WTC11 (cell line): ENCODE data around the gene TMEM9B.

Source experiments
- CBFB ChIP-seq: sonication (generic); formaldehyde crosslinking; IDR thresholded peaks from 2 replicates; pipeline ENCODE4 v1.8.1; 2022; ENCODE audit warnings: mild to moderate bottlenecking, low read depth, missing genetic modification reagents
- CREB1 ChIP-seq: sonication (generic); formaldehyde crosslinking; IDR thresholded peaks from 2 replicates; pipeline ENCODE4 v1.8.0; 2023; ENCODE audit warnings: mild to moderate bottlenecking, missing genetic modification reagents
- CTCF ChIP-seq: fragments of 200-600 bp; IDR thresholded peaks from 2 replicates; pipeline ENCODE4 v1.8.0; 2022; ENCODE audit warnings: antibody characterized with exemption
- GTF2I ChIP-seq: fragments of 250-450 bp; sonication (Bioruptor Pico); conservative IDR thresholded peaks from 2 replicates; pipeline ENCODE4 v1.4.0; 2021; ENCODE audit warnings: mild to moderate bottlenecking
- KAT7 ChIP-seq: sonication (generic); formaldehyde crosslinking; IDR thresholded peaks from 2 replicates; pipeline ENCODE4 v1.8.1; 2023; ENCODE audit warnings: missing genetic modification reagents, mild to moderate bottlenecking, borderline replicate concordance
- RELA ChIP-seq: sonication (generic); formaldehyde crosslinking; IDR thresholded peaks from 2 replicates; pipeline ENCODE4 v1.8.1; 2022; ENCODE audit warnings: missing genetic modification reagents, mild to moderate bottlenecking, borderline replicate concordance
- USF1 ChIP-seq: sonication (generic); formaldehyde crosslinking; IDR thresholded peaks from 2 replicates; pipeline ENCODE4 v1.8.0; 2022; ENCODE audit warnings: mild to moderate bottlenecking, missing genetic modification reagents
- USF2 ChIP-seq: sonication (generic); formaldehyde crosslinking; IDR thresholded peaks from 2 replicates; pipeline ENCODE4 v1.8.1; 2023; ENCODE audit warnings: mild to moderate bottlenecking, missing genetic modification reagents, moderate library complexity
- ZNF138 ChIP-seq: sonication (generic); formaldehyde crosslinking; conservative IDR thresholded peaks from 2 replicates; pipeline ENCODE4 v1.8.1; 2022; ENCODE audit warnings: mild to moderate bottlenecking, moderate library complexity, missing genetic modification reagents
- ZNF416 ChIP-seq: fragments of 250-450 bp; sonication (Bioruptor Pico); IDR thresholded peaks from 2 replicates; pipeline ENCODE4 v1.9.0; 2021; ENCODE audit warnings: mild to moderate bottlenecking, inconsistent platforms
- TF ChIP-seq, protein P1 (sequence below): sonication (generic); formaldehyde crosslinking; IDR thresholded peaks from 2 replicates; pipeline ENCODE4 v1.8.1; 2022; ENCODE audit warnings: low read depth, missing genetic modification reagents, borderline replicate concordance
- TF ChIP-seq, protein P2 (sequence below): sonication (generic); formaldehyde crosslinking; IDR thresholded peaks from 2 replicates; pipeline ENCODE4 v1.8.1; 2022; ENCODE audit warnings: mild to moderate bottlenecking, missing genetic modification reagents, moderate library complexity, borderline replicate concordance

DNA sequence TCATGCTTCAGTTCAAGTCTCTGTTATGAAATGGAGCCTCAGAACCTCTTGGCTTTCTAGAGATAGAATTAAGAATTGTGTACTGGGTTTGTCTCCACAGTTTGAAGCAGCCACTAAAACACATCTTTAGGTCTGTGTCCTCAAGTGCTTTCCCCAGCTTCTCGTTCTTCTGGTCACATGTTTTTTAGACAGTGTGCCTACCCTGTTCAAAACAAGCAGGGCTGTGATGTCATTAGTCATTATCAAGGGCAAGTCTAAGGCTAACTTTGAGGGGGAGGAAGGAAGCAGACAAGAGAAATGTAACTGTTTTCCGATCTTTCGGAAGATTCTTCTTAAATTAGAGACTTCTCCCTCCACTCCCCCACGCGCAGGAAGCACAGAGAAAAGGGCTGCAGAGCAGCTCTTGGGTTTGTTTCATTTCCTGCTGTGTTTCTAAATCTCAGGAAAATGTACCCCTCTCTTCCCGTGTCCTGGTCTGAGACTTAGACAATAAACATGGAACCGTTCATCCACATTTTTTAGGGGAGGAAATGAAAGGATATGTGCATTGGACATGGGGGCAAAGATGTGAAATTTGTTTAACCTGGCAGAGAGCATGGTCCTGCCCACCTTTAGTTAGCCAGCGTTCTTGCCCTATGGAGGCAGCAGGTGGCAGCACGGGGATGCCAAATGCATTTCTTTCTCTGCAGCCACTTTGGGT is 50.1 kb downstream of the TMEM9B start:
- TF ChIP-seq CTCF: no peak; the same call in 1 of the 2 replicates
- no peak for TF ChIP-seq KAT7 (CRISPR knock-in tag)
- TF ChIP-seq CREB1 (CRISPR knock-in tag): no peak
- TF ChIP-seq USF1 (CRISPR knock-in tag): no peak
- no peak for TF ChIP-seq CBFB (CRISPR knock-in tag)
- TF ChIP-seq, protein P1, sequence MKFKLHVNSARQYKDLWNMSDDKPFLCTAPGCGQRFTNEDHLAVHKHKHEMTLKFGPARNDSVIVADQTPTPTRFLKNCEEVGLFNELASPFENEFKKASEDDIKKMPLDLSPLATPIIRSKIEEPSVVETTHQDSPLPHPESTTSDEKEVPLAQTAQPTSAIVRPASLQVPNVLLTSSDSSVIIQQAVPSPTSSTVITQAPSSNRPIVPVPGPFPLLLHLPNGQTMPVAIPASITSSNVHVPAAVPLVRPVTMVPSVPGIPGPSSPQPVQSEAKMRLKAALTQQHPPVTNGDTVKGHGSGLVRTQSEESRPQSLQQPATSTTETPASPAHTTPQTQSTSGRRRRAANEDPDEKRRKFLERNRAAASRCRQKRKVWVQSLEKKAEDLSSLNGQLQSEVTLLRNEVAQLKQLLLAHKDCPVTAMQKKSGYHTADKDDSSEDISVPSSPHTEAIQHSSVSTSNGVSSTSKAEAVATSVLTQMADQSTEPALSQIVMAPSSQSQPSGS (CRISPR knock-in tag): no peak
- TF ChIP-seq ZNF138 (CRISPR knock-in tag): no peak
- no peak for TF ChIP-seq USF2 (CRISPR knock-in tag)
- TF ChIP-seq, protein P2, sequence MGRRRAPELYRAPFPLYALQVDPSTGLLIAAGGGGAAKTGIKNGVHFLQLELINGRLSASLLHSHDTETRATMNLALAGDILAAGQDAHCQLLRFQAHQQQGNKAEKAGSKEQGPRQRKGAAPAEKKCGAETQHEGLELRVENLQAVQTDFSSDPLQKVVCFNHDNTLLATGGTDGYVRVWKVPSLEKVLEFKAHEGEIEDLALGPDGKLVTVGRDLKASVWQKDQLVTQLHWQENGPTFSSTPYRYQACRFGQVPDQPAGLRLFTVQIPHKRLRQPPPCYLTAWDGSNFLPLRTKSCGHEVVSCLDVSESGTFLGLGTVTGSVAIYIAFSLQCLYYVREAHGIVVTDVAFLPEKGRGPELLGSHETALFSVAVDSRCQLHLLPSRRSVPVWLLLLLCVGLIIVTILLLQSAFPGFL: no peak
- no peak for TF ChIP-seq RELA
- TF ChIP-seq ZNF416 (CRISPR knock-in tag): no peak
- TF ChIP-seq GTF2I: no peak
